Retinal pigment epithelial cell (primary cell): ENCODE data around the gene MEIOB.
"Not testable (repeated sequence)": the region's sequence is repeated elsewhere in the genome, so short reads cannot be mapped to it uniquely, and the experiment has no call there.

Experiments used
- DNase-seq: peaks from one replicate; pipeline ENCODE4 v3.0.0-alpha.2; 2010; ENCODE audit warnings: low read depth
- H3K4me3 ChIP-seq: 2 replicates; pipeline ENCODE4 v1.5.1; 2011; ENCODE audit warnings: mild to moderate bottlenecking, low read length, control low read depth, moderate library complexity
- TF ChIP-seq, protein P1 (sequence below): conservative IDR thresholded peaks from 2 replicates; pipeline ENCODE4 v1.5.1; 2011; ENCODE audit warnings: low read depth, low read length, control low read depth, inconsistent platforms

MEIOB gene

DNA sequence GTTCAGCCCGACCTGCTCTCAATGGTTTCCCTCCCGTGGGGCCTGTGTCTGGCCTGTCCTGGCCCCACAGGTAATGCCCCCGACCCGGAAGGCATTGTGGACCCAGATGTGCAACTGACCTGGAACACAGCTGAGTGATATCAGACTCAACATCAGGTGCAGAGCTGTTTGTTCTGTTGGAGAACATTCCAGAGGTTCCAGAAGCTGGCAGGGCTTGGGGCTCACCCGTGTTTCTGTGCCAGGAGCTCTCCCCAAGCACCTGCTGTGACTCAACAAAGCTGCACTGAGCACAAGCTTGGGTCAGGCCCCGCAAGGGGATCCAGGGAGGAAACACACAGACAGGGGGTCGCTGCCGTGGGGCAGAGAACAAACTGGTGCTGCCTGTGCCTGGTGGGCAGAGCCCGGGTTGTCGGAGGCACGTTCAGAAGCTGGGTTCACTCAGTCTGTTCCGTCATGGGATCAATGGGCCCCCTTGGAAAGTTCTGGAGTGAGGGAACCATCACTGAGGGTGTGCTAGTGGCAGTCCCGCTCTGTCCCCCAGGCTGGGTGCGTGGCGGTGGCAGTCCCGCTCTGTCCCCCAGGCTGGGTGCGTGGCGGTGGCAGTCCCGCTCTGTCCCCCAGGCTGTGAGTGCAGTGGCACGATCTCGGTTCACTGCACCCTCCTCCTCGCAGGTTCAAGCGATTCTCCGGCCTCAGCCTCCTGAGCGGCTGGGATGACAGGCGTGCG lies 24.1 kb upstream of the MEIOB start:
- DNase-seq = no peak
- TF ChIP-seq, protein P1, sequence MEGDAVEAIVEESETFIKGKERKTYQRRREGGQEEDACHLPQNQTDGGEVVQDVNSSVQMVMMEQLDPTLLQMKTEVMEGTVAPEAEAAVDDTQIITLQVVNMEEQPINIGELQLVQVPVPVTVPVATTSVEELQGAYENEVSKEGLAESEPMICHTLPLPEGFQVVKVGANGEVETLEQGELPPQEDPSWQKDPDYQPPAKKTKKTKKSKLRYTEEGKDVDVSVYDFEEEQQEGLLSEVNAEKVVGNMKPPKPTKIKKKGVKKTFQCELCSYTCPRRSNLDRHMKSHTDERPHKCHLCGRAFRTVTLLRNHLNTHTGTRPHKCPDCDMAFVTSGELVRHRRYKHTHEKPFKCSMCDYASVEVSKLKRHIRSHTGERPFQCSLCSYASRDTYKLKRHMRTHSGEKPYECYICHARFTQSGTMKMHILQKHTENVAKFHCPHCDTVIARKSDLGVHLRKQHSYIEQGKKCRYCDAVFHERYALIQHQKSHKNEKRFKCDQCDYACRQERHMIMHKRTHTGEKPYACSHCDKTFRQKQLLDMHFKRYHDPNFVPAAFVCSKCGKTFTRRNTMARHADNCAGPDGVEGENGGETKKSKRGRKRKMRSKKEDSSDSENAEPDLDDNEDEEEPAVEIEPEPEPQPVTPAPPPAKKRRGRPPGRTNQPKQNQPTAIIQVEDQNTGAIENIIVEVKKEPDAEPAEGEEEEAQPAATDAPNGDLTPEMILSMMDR = no peak
- no peak overlapping the region for H3K4me3 ChIP-seq

DNA sequence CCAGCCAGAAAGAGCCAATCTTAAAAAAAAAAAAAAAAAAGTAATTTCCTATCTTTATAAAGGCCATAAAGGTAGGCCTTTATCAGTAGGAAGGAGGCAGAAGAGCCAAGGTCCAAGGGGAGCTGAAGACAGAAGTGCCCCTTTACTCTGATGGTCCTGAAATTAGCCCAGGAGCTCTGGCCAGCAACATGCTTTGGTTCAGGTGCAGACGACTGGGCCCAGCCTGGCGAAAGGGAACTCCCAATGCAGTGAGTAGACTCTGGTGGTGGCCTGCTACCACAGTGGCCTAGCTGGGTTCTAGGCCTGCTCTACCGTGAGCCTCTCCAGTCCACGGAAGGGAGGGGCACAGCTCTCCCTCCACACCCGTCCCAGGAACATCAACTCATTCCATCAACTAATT lies 23.1 kb upstream of the MEIOB start:
- DNase-seq = no peak
- H3K4me3 ChIP-seq = no peak overlapping the region
- TF ChIP-seq, protein P1 = no peak

DNA sequence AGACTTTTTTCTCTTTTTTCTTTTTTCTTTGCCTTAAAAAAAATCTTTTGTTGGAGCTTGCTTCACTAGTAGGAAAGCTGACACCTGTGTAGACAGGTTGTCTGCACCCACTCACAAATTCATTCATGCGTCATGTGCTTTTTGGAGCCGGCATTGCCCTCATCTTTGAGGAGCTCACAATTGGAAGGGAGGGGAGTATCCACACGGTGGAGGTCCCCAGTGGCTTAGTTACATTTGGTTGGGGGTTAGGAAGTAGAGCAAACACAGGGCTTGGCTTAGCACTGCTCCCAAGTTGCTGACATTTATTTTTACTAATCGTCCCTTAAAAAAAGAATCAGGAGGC lies 18.7 kb upstream of the MEIOB start:
- DNase-seq = no peak
- TF ChIP-seq, protein P1 = no peak
- no peak overlapping the region for H3K4me3 ChIP-seq

DNA sequence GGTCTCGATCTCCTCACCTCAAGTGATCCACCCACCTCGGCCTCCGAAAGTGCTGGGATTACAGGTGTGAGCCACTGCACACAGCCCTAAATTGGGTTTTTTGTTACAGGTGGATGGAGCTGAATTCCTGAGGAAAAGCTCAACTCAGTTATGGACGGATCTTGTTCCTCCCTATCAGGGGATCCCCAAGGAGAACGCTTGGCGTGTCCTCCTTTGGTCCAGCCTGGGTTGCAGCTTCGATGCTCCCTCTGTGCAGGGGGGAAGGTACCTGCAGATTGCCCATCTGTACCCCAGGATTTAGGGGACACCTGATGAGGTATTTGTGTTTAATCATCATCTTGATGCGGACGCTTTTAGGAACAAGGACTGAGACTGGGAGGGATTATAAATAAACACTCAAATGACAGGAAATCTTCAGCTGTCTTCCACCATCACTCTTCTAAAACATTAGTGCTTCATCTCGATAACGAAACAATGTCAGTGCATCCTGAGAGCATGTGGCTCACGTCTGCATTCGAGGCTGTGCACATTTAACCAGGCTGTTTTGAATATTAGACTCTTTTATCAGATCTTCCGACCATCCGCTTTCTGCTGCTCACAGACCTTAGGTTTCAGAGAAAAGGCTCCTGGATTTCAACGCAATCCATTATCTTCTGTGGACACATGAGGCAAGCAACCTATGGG lies 18.2 kb upstream of the MEIOB start:
- TF ChIP-seq, protein P1 = no peak
- no peak for DNase-seq
- no peak overlapping the region for H3K4me3 ChIP-seq

DNA sequence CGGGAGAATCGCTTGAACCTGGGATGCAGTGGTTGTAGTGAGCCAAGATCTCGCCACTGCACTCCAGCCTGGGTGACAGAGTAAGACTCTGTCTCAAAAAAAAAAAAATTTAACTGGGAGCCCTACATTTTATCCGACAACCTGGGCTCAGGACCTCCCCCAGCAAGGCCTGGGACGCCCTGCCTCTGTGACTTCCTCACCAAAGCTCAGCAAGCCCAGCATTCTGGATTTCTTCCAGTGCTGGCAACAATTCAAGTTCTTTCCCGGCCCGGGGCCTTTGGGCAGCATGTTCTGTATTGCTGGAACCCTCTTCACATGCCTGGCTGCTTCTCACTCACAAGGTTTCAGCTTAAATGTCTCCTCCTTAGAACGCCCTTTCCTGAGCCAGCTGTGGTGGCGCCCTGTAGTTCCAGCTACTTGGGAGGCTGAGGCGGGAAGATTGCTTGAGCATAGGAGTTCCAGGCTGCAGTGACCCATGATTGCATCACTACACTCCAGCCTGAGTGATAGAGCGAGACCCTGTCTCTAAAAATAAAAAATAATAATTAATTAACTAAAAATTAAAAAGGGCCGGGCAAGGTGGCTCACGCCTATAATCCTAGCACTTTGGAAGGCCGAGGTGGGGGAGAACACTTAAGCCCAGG lies 15.9 kb upstream of the MEIOB start:
- TF ChIP-seq, protein P1 = no peak
- DNase-seq = no peak
- H3K4me3 ChIP-seq = no peak overlapping the region

DNA sequence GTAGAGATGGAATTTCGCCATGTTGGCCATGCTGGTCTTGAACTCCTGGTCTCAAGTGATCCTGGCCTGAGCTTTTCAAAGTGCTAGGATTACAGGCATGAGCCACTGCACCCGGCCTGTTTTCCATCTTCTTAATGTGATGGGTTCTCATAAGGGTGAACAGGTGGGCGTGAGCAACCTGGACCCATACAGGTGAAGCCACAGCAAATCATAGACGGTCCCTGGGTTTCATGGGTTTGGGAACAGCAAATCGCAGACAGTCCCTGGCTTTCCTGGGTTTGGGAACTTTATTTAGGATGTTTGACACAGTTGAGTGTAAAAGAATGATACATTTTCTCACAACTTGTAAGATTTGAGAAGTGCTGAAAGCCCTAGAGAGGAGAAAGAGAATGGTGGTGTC lies 12.9 kb upstream of the MEIOB start:
- H3K4me3 ChIP-seq = no peak overlapping the region
- DNase-seq = no peak
- TF ChIP-seq, protein P1 = no peak

DNA sequence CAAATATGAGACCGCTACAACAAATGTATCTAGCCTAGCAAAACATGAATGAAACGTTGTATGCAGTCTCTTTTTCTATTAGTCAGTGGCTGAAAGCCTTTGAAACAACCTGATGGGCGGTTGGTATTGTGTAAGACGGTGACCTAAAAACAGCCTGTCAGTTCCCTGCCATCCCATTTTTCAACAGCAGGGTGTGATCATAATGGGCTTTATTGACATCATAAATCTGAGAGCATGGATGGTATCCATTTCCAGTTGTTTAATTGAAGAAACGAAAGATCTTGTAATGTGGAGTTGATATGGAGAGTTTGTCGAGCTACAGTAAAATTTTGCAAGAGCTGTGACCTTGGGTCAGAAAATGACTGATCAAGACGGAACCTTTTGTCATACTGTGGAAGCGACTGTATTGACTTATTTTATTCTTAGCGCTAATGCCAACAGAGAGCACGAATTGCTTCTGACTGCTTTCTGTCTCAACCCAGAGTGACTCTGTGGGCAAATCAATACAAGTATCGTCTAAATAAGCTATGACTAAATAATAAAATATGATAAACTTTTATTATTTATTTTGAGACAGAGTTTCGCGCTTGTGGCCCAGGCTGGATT lies 12.3 kb upstream of the MEIOB start:
- no peak for DNase-seq
- TF ChIP-seq, protein P1 = peak; percentile 38
- H3K4me3 ChIP-seq = no peak overlapping the region

DNA sequence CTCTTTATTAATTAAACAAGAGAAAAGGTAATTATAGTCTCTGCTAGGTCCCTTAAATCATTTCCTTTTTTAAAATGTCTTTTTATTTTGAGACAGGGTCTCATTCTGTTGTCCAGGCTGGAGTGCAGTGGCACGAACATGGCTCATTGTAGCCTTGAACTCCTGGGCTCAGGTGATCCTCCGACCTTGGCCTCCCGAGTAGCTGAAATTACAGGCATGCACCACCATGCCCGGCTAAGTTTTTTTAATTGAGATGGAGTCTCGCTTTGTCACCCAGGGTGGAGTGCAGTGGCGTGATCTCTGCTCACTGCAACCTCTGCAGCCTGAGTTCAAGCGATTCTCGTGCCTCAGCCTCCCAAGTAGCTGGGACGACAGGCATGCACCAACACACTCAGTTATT lies 9.2 kb upstream of the MEIOB start:
- DNase-seq, H3K4me3 ChIP-seq: not testable (repeated sequence)
